Neural crest cell (in vitro differentiated cells): ENCODE results near the gene CEMIP2. TPM values are rescaled to one million over a fixed set of nuclear protein-coding genes. Genes with fewer than 3 reads are reported as not detected.

Experiments
- DNase-seq: peaks from one replicate; pipeline ENCODE4 v3.0.0; 2021; ENCODE audit warnings: low read depth, mixed read lengths, low spot score
- H3K27ac Mint-ChIP-seq: one replicate; pipeline ENCODE4 v1.8.0; 2021; ENCODE audit warnings: mild to moderate bottlenecking, mixed read lengths; ENCODE audit not compliant: unreplicated experiment
- H3K27me3 Mint-ChIP-seq: 2 replicates; pipeline ENCODE4 v1.8.0; 2021; ENCODE audit warnings: low read depth, mild to moderate bottlenecking, mixed read lengths
- H3K36me3 Mint-ChIP-seq: 2 replicates; pipeline ENCODE4 v1.8.0; 2021; ENCODE audit warnings: low read depth, mild to moderate bottlenecking, mixed read lengths
- H3K4me1 Mint-ChIP-seq: 2 replicates; pipeline ENCODE4 v1.8.0; 2021; ENCODE audit warnings: mixed read lengths
- H3K4me3 Mint-ChIP-seq: one replicate; pipeline ENCODE4 v1.8.0; 2021; ENCODE audit warnings: mild to moderate bottlenecking, mixed read lengths
- H3K9me3 Mint-ChIP-seq: 2 replicates; pipeline ENCODE4 v1.8.0; 2021; ENCODE audit warnings: mixed read lengths
- total RNA-seq: library from RNA; stranded (reverse); gene quantifications from 2 replicates; pipeline ENCODE4 v1.2.1, GENCODE V29; 2021
- TF ChIP-seq, protein P1 (sequence below): fragments of 200-600 bp; sonication (generic); conservative IDR thresholded peaks from 2 replicates; pipeline ENCODE4 v1.5.0; 2021; ENCODE audit warnings: antibody characterized with exemption, mild to moderate bottlenecking

CEMIP2 gene
- total RNA-seq, 1 donor from 2014 or later = 94.4 TPM

DNA sequence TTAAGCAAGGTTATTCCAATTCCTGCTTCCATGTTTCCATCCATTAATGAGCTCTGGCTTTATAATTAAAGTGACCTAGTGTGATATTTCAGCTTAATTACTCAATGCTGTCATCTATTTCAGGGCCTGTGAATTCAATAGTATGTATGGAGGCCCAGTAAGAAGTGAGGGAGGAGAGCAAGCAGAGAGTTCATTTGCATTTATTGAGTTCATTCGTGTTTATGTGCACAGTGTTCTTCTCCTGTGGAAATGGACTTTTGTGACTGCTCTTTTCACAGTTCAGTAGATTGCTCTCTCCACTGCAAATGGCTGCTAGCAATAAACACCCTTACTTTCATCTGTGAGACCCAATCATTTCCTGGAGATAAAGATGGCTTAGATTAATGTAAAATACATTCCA lies 130.9 kb downstream of the CEMIP2 start:
- Mint-ChIP-seq H3K4me1 (no peaks in the 10 kb centered on the region), H3K4me3 (no peak overlapping the region)

DNA sequence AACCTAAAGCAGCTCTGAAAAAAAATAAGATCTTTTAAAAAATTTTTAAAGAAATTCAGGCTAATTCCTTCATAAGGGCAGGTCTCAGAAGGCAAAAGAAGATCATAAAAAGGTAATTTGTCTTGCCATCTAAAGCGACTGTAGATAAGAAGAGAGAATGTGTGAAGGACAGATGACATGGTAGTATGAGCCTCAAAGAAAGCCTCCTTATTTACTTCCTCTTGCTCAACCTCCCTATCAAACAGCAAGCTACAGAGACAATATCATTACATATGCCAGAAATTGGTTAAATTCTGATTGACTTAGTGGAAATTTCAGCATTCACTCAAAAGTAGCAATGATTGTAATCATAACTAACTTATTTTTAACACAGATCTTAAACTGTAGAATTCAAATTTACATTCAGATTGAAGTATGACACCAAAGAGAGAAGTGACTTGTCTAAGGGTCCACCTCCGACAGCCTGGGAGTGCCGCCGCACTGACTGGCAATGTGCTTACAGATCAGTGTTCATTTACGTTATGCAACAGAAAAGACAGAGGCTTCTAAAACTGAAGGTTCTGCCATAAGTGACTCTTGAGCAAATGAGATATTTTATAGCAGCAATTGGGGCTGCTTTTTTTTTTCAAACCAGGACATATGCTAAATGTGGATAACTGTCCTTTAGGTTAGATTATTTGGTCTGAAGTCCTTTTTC lies 132.0 kb downstream of the CEMIP2 start:
- Mint-ChIP-seq H3K27me3 (no peaks in the 10 kb centered on the region), H3K9me3 (no peaks in the 10 kb centered on the region), H3K4me1 (no peaks in the 10 kb centered on the region), H3K36me3 (no peaks in the 10 kb centered on the region), H3K27ac (no peak overlapping the region), H3K4me3 (no peak overlapping the region)
- TF ChIP-seq, protein P1, sequence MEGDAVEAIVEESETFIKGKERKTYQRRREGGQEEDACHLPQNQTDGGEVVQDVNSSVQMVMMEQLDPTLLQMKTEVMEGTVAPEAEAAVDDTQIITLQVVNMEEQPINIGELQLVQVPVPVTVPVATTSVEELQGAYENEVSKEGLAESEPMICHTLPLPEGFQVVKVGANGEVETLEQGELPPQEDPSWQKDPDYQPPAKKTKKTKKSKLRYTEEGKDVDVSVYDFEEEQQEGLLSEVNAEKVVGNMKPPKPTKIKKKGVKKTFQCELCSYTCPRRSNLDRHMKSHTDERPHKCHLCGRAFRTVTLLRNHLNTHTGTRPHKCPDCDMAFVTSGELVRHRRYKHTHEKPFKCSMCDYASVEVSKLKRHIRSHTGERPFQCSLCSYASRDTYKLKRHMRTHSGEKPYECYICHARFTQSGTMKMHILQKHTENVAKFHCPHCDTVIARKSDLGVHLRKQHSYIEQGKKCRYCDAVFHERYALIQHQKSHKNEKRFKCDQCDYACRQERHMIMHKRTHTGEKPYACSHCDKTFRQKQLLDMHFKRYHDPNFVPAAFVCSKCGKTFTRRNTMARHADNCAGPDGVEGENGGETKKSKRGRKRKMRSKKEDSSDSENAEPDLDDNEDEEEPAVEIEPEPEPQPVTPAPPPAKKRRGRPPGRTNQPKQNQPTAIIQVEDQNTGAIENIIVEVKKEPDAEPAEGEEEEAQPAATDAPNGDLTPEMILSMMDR = no peak
- no peak for DNase-seq

More for the DNA sequence above, 130.9 kb downstream of the CEMIP2 start:
- Mint-ChIP-seq H3K36me3 (no peaks in the 10 kb centered on the region), H3K9me3 (no peaks in the 10 kb centered on the region), H3K27me3 (no peaks in the 10 kb centered on the region), H3K27ac (no peak overlapping the region)
- no peak for DNase-seq
- TF ChIP-seq, protein P1 = no peak

DNA sequence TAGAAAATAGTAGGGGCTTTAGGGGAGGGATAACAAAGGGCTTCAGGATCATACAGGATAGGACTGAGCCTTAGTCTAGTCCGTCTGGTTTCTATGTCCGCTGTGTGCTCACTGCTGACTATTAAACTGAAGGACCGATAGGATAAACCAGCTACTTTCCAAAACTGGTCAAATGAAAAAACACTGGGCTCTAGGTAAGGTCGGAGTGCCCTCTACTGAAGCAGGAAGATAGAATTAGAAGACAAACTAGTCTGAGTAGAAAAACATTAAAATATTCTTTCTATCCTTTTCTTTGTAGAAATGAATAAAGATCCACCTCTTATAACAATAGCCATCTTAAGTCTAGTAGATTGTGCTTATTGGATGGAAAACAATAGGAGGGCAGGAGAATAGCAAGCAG lies 133.6 kb downstream of the CEMIP2 start:
- Mint-ChIP-seq H3K4me1 (no peaks in the 10 kb centered on the region), H3K27ac (no peak overlapping the region), H3K27me3 (no peaks in the 10 kb centered on the region), H3K36me3 (no peaks in the 10 kb centered on the region), H3K9me3 (no peaks in the 10 kb centered on the region), H3K4me3 (no peak overlapping the region)
- TF ChIP-seq, protein P1 = no peak
- no peak for DNase-seq

Other genes starting within 250 kb of the CEMIP2 start
- 42.1 and 42.5 TPM in 2 replicates for gene ABHD17B, start 142.7 kb upstream of the CEMIP2 start, total RNA-seq
- gene C9orf85, start 143.1 kb upstream of the CEMIP2 start, total RNA-seq = 13.4 and 15.4 TPM in 2 replicates